ENCODE results near the gene MYL5. TPM values are rescaled to one million over a fixed set of nuclear protein-coding genes. Genes with fewer than 3 reads are reported as not detected.

The MYL5 gene
- polyA plus RNA-seq, 3 donors, result 4.2 to 12.6 (median 7.2) TPM

DNA sequence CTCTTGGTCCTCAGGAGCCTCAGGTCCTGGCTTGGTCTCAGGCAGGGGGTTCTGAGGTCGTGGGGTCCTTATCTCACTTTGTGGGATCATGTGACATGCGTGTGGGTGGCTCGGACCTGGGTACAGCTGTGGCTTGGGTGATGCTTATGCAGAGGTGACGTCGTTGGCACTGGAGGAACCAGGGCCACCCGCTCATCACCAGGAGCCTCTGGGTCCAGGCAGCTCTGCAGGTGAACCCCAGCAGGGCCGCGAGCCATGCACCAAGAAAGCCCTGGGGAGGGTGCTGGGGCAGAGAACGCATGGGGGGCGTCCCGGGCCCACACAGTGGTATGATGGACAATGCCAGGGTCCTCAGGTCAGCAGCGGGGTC lies 9.0 kb upstream of the MYL5 start:
- Mint-ChIP-seq H3K27me3 (ENCODE audit: low read depth in 3 of 3) (peaks cover 3 to 8% (median 4%) of the 10 kb centered on the region in 3 donors), H3K9me3 (peaks cover 0 to 8% (median 2%) of the 10 kb centered on the region in 7 donors), H3K4me1 (peaks cover 10% of the 10 kb centered on the region), H3K27ac (peak overlapping the region in 1 of 7 donors; percentile 17), H3K4me3 (no peak overlapping the region), H3K36me3 (peaks cover 0 to under 1% of the 10 kb centered on the region in 2 donors)
- Histone ChIP-seq H3K79me2 (ENCODE audit: insufficient read depth, low read length) (no peaks in the 10 kb centered on the region), H3K27ac (ENCODE audit: low read depth in 1 of 2, low read length in 2 of 2) (no peak overlapping the region), H3K4me1 (ENCODE audit: control insufficient read depth in 1 of 2, insufficient read depth in 2 of 2, low read length in 2 of 2) (peaks cover 11 to 15% of the 10 kb centered on the region in 2 donors), H2AFZ (ENCODE audit: insufficient read depth, low read depth, low read length, poor library complexity, severe bottlenecking) (no peak overlapping the region), H3K9me3 (replicated peaks in 1 of 2; ENCODE audit: control insufficient read depth in 1 of 2, insufficient read depth in 1 of 2, low read length in 2 of 2) (no peaks in the 10 kb centered on the region), H3K4me3 (replicated peaks in 1 of 3; ENCODE audit: low read depth in 2 of 3, low read length in 3 of 3) (no peak overlapping the region), H3K9ac (ENCODE audit: insufficient read depth, low read length, poor library complexity, severe bottlenecking) (no peak overlapping the region), H3K27me3 (ENCODE audit: control insufficient read depth in 2 of 2, insufficient read depth in 2 of 2, low read length in 2 of 2) (no peaks in the 10 kb centered on the region), H4K20me1 (ENCODE audit: insufficient read depth, low read length) (no peaks in the 10 kb centered on the region), H3K36me3 (replicated peaks in 1 of 2; ENCODE audit: control insufficient read depth in 1 of 2, insufficient read depth in 2 of 2, low read length in 2 of 2) (no peaks in the 10 kb centered on the region), H3K4me2 (replicated peaks; ENCODE audit: extremely low read depth, low read length, poor library complexity, severe bottlenecking) (no peak overlapping the region)
- TF ChIP-seq, protein P1, sequence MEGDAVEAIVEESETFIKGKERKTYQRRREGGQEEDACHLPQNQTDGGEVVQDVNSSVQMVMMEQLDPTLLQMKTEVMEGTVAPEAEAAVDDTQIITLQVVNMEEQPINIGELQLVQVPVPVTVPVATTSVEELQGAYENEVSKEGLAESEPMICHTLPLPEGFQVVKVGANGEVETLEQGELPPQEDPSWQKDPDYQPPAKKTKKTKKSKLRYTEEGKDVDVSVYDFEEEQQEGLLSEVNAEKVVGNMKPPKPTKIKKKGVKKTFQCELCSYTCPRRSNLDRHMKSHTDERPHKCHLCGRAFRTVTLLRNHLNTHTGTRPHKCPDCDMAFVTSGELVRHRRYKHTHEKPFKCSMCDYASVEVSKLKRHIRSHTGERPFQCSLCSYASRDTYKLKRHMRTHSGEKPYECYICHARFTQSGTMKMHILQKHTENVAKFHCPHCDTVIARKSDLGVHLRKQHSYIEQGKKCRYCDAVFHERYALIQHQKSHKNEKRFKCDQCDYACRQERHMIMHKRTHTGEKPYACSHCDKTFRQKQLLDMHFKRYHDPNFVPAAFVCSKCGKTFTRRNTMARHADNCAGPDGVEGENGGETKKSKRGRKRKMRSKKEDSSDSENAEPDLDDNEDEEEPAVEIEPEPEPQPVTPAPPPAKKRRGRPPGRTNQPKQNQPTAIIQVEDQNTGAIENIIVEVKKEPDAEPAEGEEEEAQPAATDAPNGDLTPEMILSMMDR (IDR thresholded peaks at IDR 0.05), result no peak
- 96% methylated on average over 12 of the region's 12 CpGs for WGBS (ENCODE audit: insufficient coverage)
- intact Hi-C loops (cut with micrococcal nuclease), result no loop called here
- no peak for DNase-seq

DNA sequence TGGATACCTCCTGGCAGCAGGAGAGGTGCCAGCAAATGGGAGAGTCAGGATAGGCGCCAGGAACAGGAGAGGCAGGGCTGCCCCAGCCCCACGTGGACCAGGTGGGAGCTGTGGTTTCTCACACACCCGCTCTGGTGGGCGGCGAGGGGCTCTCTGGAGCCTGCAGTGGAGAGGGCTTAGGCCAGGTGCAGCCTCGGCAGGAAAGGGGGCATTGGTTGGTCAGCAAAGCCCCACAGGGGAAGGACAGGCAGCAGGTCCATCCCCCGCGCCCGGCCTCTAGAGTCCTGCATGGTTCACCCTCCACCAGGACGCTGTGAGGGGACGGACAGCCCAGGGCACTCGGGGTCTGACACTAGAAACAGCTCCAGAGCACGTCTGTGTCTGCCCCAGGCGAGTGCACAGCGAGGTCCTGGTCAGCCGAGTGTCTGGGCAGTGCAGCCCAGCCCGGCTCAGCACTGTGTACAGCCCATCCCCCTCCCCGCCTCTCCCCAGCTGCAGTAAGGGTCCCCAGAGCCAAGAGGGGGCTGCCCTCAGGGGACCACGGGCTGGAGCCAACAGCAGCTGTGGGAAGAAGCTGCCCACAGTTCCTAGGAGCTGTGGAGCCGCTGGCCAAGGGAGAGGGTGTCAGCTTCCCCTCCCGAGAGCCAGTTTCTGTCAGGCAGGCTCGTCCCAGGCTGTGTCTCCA lies 8.4 kb upstream of the MYL5 start:
- no peak overlapping the region for H3K4me3 Mint-ChIP-seq
- no peak for DNase-seq
- H3K27me3 Mint-ChIP-seq (ENCODE audit: low read depth in 3 of 3), result peaks cover 3 to 8% (median 3%) of the 10 kb centered on the region in 3 donors
- H3K27ac Mint-ChIP-seq, result peak overlapping the region in 1 of 7 donors; percentile 17
- Histone ChIP-seq H3K79me2 (ENCODE audit: insufficient read depth, low read length) (no peaks in the 10 kb centered on the region), H3K36me3 (replicated peaks in 1 of 2; ENCODE audit: control insufficient read depth in 1 of 2, insufficient read depth in 2 of 2, low read length in 2 of 2) (peaks cover 0 to 3% of the 10 kb centered on the region in 2 donors), H3K9me3 (replicated peaks in 1 of 2; ENCODE audit: control insufficient read depth in 1 of 2, insufficient read depth in 1 of 2, low read length in 2 of 2) (no peaks in the 10 kb centered on the region), H3K9ac (ENCODE audit: insufficient read depth, low read length, poor library complexity, severe bottlenecking) (no peak overlapping the region), H3K4me3 (replicated peaks in 1 of 3; ENCODE audit: low read depth in 2 of 3, low read length in 3 of 3) (no peak overlapping the region), H3K4me2 (replicated peaks; ENCODE audit: extremely low read depth, low read length, poor library complexity, severe bottlenecking) (no peak overlapping the region), H3K27ac (ENCODE audit: low read depth in 1 of 2, low read length in 2 of 2) (no peak overlapping the region), H3K4me1 (ENCODE audit: control insufficient read depth in 1 of 2, insufficient read depth in 2 of 2, low read length in 2 of 2) (peaks cover 11 to 15% of the 10 kb centered on the region in 2 donors), H2AFZ (ENCODE audit: insufficient read depth, low read depth, low read length, poor library complexity, severe bottlenecking) (no peak overlapping the region), H4K20me1 (ENCODE audit: insufficient read depth, low read length) (no peaks in the 10 kb centered on the region), H3K27me3 (ENCODE audit: control insufficient read depth in 2 of 2, insufficient read depth in 2 of 2, low read length in 2 of 2) (no peaks in the 10 kb centered on the region)
- peaks cover 10% of the 10 kb centered on the region for H3K4me1 Mint-ChIP-seq
- H3K36me3 Mint-ChIP-seq, result peaks cover 5 to 6% of the 10 kb centered on the region in 2 donors
- intact Hi-C loops (cut with micrococcal nuclease), result no loop called here
- 92% methylated on average over 18 of the region's 22 CpGs for WGBS (ENCODE audit: insufficient coverage)
- peaks cover 0 to 8% (median 2%) of the 10 kb centered on the region in 7 donors for H3K9me3 Mint-ChIP-seq
- TF ChIP-seq, protein P1 (IDR thresholded peaks at IDR 0.05), result no peak

Measured in CD14-positive monocyte (primary cell).